GM23338 (cell line): ENCODE measurements around the gene RSBN1L.

Experiments used
- CTCF ChIP-seq, 2 experiments: fragments of 200-600 bp in 1 of 2; sonication (generic) in 1 of 2; conservative IDR thresholded peaks; 2 replicates each; pipeline versions ENCODE4 v1.5.1 to v1.6.1; 2016 to 2017; ENCODE audit warnings: antibody characterized with exemption in 2 of 2, low read depth in 2 of 2, mild to moderate bottlenecking in 2 of 2, moderate library complexity in 1 of 2
- EZH2 ChIP-seq: fragments of 200-600 bp; sonication (generic); IDR thresholded peaks from one replicate; pipeline ENCODE4 v1.8.0; 2017; ENCODE audit warnings: antibody characterized with exemption, mild to moderate bottlenecking, low read depth; ENCODE audit not compliant: unreplicated experiment
- ZNF331 ChIP-seq: fragments of 250-450 bp; sonication (Bioruptor Pico); IDR thresholded peaks from 2 replicates; pipeline ENCODE4 v1.5.0; 2020; ENCODE audit warnings: low read depth, mild to moderate bottlenecking, moderate library complexity

- TF ChIP-seq CTCF (conservative IDR thresholded peaks at IDR 0.05; ENCODE audit: low read depth in 2 of 2), result no peak
- no peak for TF ChIP-seq EZH2
- no peak for TF ChIP-seq ZNF331 (CRISPR knock-in tag)
Measured at GRCh38 chr7:77796109-77796508, 99.8 kb downstream of the RSBN1L start.
